Activated naive CD4-positive, alpha-beta T cell treated with Interleukin-2 at 50 U/mL for 16 hours (primary cell): Measurements from ENCODE around the gene CDPF1.
"Not testable (repeated sequence)": the region's sequence is repeated elsewhere in the genome, so short reads cannot be mapped to it uniquely, and the experiment has no call there.

ENCODE experiments used
- DNase-seq: peaks from one replicate; pipeline ENCODE4 v3.0.0-alpha.2; 2020

The CDPF1 gene

GRCh38 chr22:46224044-46224897 lies 25.8 kb downstream of the CDPF1 start:
- DNase-seq = no peak

GRCh38 chr22:46220921-46221320 lies 29.2 kb downstream of the CDPF1 start:
- DNase-seq = no peak

GRCh38 chr22:46219636-46220035 lies 30.5 kb downstream of the CDPF1 start:
- DNase-seq = no peak

- no peak for DNase-seq
Observed at GRCh38 chr22:46214616-46215015, 35.5 kb downstream of the CDPF1 start.

GRCh38 chr22:46214149-46214548 lies 35.9 kb downstream of the CDPF1 start:
- DNase-seq = no peak

GRCh38 chr22:46213052-46213451 lies 37.0 kb downstream of the CDPF1 start:
- DNase-seq = no peak

DNA sequence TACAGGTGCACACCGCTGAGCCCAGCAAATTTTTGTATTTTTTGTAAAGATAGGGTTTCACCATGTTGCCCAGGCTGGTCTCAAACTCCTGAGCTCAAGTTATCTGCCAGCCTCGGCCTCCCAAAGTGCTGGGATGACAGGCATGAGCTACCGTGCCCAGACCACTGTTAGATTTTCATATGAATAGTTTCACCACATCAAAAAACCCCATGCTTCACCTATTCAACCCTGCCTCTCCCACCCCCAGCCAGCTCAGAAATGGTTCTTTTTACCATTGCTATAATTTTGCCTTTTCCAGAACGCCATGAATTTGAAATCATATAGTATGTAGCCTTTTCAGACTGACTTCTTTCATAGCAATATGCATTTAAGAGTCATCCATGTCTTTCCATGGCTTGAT lies 37.9 kb downstream of the CDPF1 start:
- DNase-seq = no peak

- DNase-seq = no peak
Observed at GRCh38 chr22:46209262-46209661, 40.8 kb downstream of the CDPF1 start.

DNA sequence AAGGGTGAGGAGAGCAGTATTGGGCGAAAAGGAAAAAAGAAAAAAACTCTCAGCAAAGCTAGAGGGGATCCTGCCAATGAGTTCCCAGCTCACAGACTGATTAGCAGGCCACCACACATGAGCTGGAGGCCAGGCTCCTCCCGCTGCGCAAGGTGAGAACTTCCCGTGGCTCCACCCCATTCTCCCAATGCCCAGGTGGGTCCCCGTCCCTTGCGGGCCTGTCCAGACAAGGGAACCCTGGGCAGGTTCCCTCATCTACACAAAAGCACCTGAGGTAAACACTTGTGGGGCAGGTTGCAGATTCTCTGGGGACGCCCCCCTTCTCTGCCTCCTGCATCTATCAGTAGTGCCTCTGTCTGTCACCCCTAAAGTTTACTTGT lies 46.5 kb downstream of the CDPF1 start:
- no peak for DNase-seq

- no peak for DNase-seq
Observed at GRCh38 chr22:46202897-46203600, 47.0 kb downstream of the CDPF1 start.

- no peak for DNase-seq
Observed at GRCh38 chr22:46201059-46201757, 48.9 kb downstream of the CDPF1 start.

DNA sequence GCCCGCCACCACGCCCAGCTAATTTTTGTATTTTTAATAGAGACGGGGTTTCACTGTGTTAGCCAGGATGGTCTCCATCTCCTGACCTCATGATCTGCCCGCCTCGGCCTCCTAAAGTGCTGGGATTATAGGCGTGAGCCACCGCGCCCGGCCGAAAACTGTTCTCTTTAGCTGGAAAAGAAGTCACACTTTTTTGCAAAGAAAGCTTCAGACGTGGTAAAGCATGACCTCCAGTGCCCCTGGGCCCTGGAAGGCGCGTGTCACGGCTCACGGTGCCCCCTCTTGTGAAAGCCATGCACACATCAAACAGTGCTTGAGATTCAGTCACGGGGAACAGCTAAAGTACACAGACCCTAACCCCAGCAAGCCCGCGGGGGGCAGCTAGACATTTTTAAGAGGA lies 51.3 kb downstream of the CDPF1 start:
- DNase-seq = not testable (repeated sequence)

GRCh38 chr22:46198274-46198673 lies 51.8 kb downstream of the CDPF1 start:
- no peak for DNase-seq

DNA sequence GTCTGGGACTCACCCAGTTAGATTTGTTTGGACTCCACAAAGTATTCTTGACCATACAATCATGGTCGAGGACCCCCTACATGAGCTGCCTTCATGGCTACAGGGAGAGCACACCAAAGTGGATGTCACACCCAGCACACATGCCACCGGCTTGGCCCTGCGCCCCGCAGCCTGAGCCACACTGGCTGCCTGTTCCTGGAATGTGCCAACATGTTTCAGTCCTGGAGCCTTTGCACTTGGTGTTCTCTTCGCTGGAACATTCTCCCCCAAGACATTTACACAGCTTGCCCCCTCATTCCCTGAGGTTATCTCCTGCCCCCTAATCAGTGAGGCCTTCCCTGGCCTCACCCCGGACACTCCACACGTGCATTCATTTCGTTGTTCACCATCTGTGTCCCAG lies 53.8 kb downstream of the CDPF1 start:
- no peak for DNase-seq

DNA sequence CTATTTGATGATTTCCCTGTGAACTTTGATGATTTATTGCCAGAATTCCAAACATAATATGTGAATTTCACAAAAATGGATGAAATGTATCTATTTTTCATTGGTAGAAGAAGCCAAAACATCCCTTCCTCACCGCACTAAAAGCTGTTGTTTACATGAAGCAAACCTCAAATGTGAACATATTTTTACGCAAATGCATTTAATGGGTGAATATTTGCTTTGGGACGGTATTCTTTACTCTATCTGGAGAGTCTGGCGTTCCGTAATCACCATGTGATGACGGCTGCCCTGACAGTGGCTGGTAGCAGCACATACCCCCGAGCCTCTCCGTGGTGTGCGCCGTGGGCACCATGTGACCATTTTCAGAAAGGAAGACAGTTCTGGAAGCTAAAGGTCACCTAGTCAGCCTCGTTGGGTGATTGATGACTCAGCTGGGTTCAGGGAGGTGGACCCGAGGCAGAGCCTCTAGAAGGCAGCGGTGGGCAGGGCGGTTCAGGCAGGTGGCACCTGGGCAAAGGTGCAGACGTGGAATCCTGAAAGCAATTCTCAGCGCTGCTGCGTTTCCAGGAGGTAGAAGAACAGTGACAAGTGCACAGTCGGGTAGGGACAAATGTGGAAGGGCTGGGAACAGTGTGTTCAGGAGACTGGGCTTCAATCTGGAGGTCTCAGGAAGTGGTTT lies 54.5 kb downstream of the CDPF1 start:
- DNase-seq = no peak
